Ascending aorta (tissue), 2 donors: ENCODE measurements around the gene KIF17. TPM values are rescaled to one million over a fixed set of nuclear protein-coding genes. Genes with fewer than 3 reads are reported as not detected.

Experiments used
- DNase-seq, 2 donors: peaks; one replicate each; pipeline ENCODE4 v3.0.0-alpha.2; 2019; ENCODE audit warnings: low spot score in 2 of 2
- H3K27ac ChIP-seq, 2 donors: fragments of 200-600 bp; sonication (generic); one replicate each; pipeline ENCODE4 v1.5.1; 2016 to 2017; ENCODE audit warnings: mild to moderate bottlenecking in 1 of 2
- H3K27me3 ChIP-seq: fragments of 200-600 bp; sonication (generic); one replicate; pipeline ENCODE4 v1.5.1; 2017
- H3K36me3 ChIP-seq, 2 donors: fragments of 200-600 bp; sonication (generic); one replicate each; pipeline ENCODE4 v1.5.1; 2016
- H3K4me1 ChIP-seq, 2 donors: fragments of 200-600 bp; sonication (generic); one replicate each; pipeline ENCODE4 v1.5.1; 2016 to 2017; ENCODE audit warnings: mild to moderate bottlenecking in 1 of 2
- H3K4me3 ChIP-seq, 2 donors: fragments of 200-600 bp; sonication (generic); one replicate each; pipeline ENCODE4 v1.5.1; 2016 to 2017; ENCODE audit warnings: mild to moderate bottlenecking in 1 of 2
- H3K9me3 ChIP-seq, 2 donors: fragments of 200-600 bp; sonication (generic); one replicate each; pipeline ENCODE4 v1.5.1; 2016
- CTCF ChIP-seq, 3 experiments: fragments of 200-600 bp in 2 of 3; fragments of 450-650 bp in 1 of 3; sonication (generic) in 2 of 3; IDR thresholded peaks; one replicate each; pipeline ENCODE4 v1.5.1; 2016 to 2019; ENCODE audit warnings: antibody characterized with exemption in 3 of 3, mild to moderate bottlenecking in 1 of 3, moderate library complexity in 1 of 3
- intact Hi-C: fragments of 100-400 bp; cut with DNase I; formaldehyde crosslinking; loops from one replicate; pipeline ENCODE4 v1.15.1; 2023
- total RNA-seq: library from RNA; depleted of rRNA; stranded (reverse); fragments of >200 nt; gene quantifications from one replicate; pipeline ENCODE4 v1.1.0, GENCODE V29; 2016

Gene KIF17
- total RNA-seq, 1 donor from 2014 or later = 18.5 TPM

GRCh38 chr1:20666804-20667203 lies 51.0 kb downstream of the KIF17 start:
- no peak for TF ChIP-seq CTCF (IDR thresholded peaks at IDR 0.05)
- intact Hi-C loops = no loop called here
- H3K9me3 ChIP-seq = no peaks in the 10 kb centered on the region
- H3K4me1 ChIP-seq = peaks cover 4 to 7% of the 10 kb centered on the region in 2 donors
- no peak overlapping the region for H3K27ac ChIP-seq
- no peaks in the 10 kb centered on the region for H3K27me3 ChIP-seq
- H3K36me3 ChIP-seq = no peaks in the 10 kb centered on the region
- no peak for DNase-seq
- no peak overlapping the region for H3K4me3 ChIP-seq

- Histone ChIP-seq H3K9me3 (no peaks in the 10 kb centered on the region), H3K27me3 (no peaks in the 10 kb centered on the region), H3K27ac (no peak overlapping the region), H3K4me1 (peaks cover 6 to 7% of the 10 kb centered on the region in 2 donors), H3K36me3 (no peaks in the 10 kb centered on the region), H3K4me3 (no peak overlapping the region)
- intact Hi-C loops = no loop called here
- TF ChIP-seq CTCF (IDR thresholded peaks at IDR 0.05) = no peak
- no peak for DNase-seq
Observed at GRCh38 chr1:20666146-20666545, 51.7 kb downstream of the KIF17 start.

- no peaks in the 10 kb centered on the region for H3K27me3 ChIP-seq
- DNase-seq = no peak
- H3K4me1 ChIP-seq = peaks cover 6 to 7% of the 10 kb centered on the region in 2 donors
- H3K9me3 ChIP-seq = no peaks in the 10 kb centered on the region
- TF ChIP-seq CTCF (IDR thresholded peaks at IDR 0.05) = no peak
- H3K4me3 ChIP-seq = no peak overlapping the region
- no peaks in the 10 kb centered on the region for H3K36me3 ChIP-seq
- no peak overlapping the region for H3K27ac ChIP-seq
- intact Hi-C loops = no loop called here
Observed at GRCh38 chr1:20665726-20666125, 52.1 kb downstream of the KIF17 start.

GRCh38 chr1:20663969-20664715 lies 53.7 kb downstream of the KIF17 start:
- Histone ChIP-seq H3K27ac (no peak overlapping the region), H3K4me3 (no peak overlapping the region), H3K9me3 (no peaks in the 10 kb centered on the region), H3K4me1 (peaks cover 6 to 18% of the 10 kb centered on the region in 2 donors), H3K36me3 (no peaks in the 10 kb centered on the region), H3K27me3 (no peaks in the 10 kb centered on the region)
- no peak for TF ChIP-seq CTCF (IDR thresholded peaks at IDR 0.05)
- intact Hi-C loops = no loop called here
- no peak for DNase-seq

- intact Hi-C loops = no loop called here
- H3K4me3 ChIP-seq = no peak overlapping the region
- no peaks in the 10 kb centered on the region for H3K9me3 ChIP-seq
- peaks cover 0 to 6% of the 10 kb centered on the region in 2 donors for H3K36me3 ChIP-seq
- no peak for TF ChIP-seq CTCF (IDR thresholded peaks at IDR 0.05)
- DNase-seq = no peak
- no peaks in the 10 kb centered on the region for H3K27me3 ChIP-seq
- peaks cover 6 to 18% of the 10 kb centered on the region in 2 donors for H3K4me1 ChIP-seq
- no peak overlapping the region for H3K27ac ChIP-seq
Observed at GRCh38 chr1:20663365-20663764, 54.4 kb downstream of the KIF17 start.
